HEK293T (cell line): ENCODE data around the gene FUT1.

Experiments
- ARNT ChIP-seq: fragments of 450-650 bp; IDR thresholded peaks from 2 replicates; pipeline ENCODE4 v1.6.1; 2017; ENCODE audit warnings: mild to moderate bottlenecking
- BHLHE40 ChIP-seq: fragments of 450-650 bp; IDR thresholded peaks from 2 replicates; pipeline ENCODE4 v1.6.1; 2016; ENCODE audit warnings: mild to moderate bottlenecking, moderate library complexity, borderline replicate concordance
- CTBP1 ChIP-seq: fragments of 450-650 bp; IDR thresholded peaks from 2 replicates; pipeline ENCODE4 v1.6.1; 2016; ENCODE audit warnings: borderline replicate concordance
- ELF4 ChIP-seq: fragments of 450-650 bp; IDR thresholded peaks from 2 replicates; pipeline ENCODE4 v1.6.1; 2017; ENCODE audit warnings: antibody characterized with exemption
- FOXK2 ChIP-seq: fragments of 450-650 bp; IDR thresholded peaks from 2 replicates; pipeline ENCODE4 v1.6.1; 2016; ENCODE audit warnings: mild to moderate bottlenecking
- FOXM1 ChIP-seq: fragments of 450-650 bp; IDR thresholded peaks from 2 replicates; pipeline ENCODE4 v1.6.1; 2017; ENCODE audit warnings: mild to moderate bottlenecking, borderline replicate concordance
- L3MBTL2 ChIP-seq: fragments of 450-650 bp; conservative IDR thresholded peaks from 2 replicates; pipeline ENCODE4 v1.6.1; 2016; ENCODE audit warnings: mild to moderate bottlenecking
- NFRKB ChIP-seq: fragments of 450-650 bp; IDR thresholded peaks from 2 replicates; pipeline ENCODE4 v1.6.1; 2016; ENCODE audit warnings: mild to moderate bottlenecking, moderate library complexity
- SP1 ChIP-seq: fragments of 450-650 bp; IDR thresholded peaks from 2 replicates; pipeline ENCODE4 v1.6.1; 2017
- SUZ12 ChIP-seq: fragments of 450-650 bp; IDR thresholded peaks from 2 replicates; pipeline ENCODE4 v1.6.1; 2016; ENCODE audit warnings: mild to moderate bottlenecking
- TF ChIP-seq, protein P1 (sequence below): fragments of 450-650 bp; IDR thresholded peaks from 2 replicates; pipeline ENCODE4 v1.6.1; 2016

GRCh38 chr19:48746110-48746509 is 6.3 kb downstream of the FUT1 start:
- TF ChIP-seq FOXM1 = no peak
- no peak for TF ChIP-seq NFRKB
- no peak for TF ChIP-seq FOXK2
- no peak for TF ChIP-seq BHLHE40
- no peak for TF ChIP-seq CTBP1
- no peak for TF ChIP-seq SUZ12
- TF ChIP-seq L3MBTL2 = no peak
- TF ChIP-seq ARNT = no peak
- TF ChIP-seq, protein P1, sequence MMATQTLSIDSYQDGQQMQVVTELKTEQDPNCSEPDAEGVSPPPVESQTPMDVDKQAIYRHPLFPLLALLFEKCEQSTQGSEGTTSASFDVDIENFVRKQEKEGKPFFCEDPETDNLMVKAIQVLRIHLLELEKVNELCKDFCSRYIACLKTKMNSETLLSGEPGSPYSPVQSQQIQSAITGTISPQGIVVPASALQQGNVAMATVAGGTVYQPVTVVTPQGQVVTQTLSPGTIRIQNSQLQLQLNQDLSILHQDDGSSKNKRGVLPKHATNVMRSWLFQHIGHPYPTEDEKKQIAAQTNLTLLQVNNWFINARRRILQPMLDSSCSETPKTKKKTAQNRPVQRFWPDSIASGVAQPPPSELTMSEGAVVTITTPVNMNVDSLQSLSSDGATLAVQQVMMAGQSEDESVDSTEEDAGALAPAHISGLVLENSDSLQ = no peak
- TF ChIP-seq SP1 = no peak
- TF ChIP-seq ELF4 = no peak
